Measurements from ENCODE around the gene CENPS.
"Not testable (repeated sequence)": the region's sequence is repeated elsewhere in the genome, so short reads cannot be mapped to it uniquely, and the experiment has no call there.

Gene CENPS

GRCh38 chr1:10430216-10431069 lies at the start of gene CENPS:
Gene CENPS (plus strand): TSS chr1:10430433. CDS start chr1:10430518, 85 bp downstream.
- peak; percentile 90 to 92 for DNase-seq (ENCODE audit: low read depth in 2 of 2)

GRCh38 chr1:10380594-10381275 lies 49.5 kb upstream of the CENPS start:
- DNase-seq (ENCODE audit: low read depth in 2 of 2) = no peak

- no peak for DNase-seq (ENCODE audit: low read depth in 2 of 2)
Observed at GRCh38 chr1:10383630-10384029, 46.6 kb upstream of the CENPS start.

- no peak for DNase-seq (ENCODE audit: low read depth in 2 of 2)
Observed at GRCh38 chr1:10384219-10384618, 46.0 kb upstream of the CENPS start.

- no peak for DNase-seq (ENCODE audit: low read depth in 2 of 2)
Observed at GRCh38 chr1:10386761-10387676, 43.2 kb upstream of the CENPS start.

- no peak for DNase-seq (ENCODE audit: low read depth in 2 of 2)
Observed at GRCh38 chr1:10387677-10388386, 42.4 kb upstream of the CENPS start.

- no peak for DNase-seq (ENCODE audit: low read depth in 2 of 2)
Observed at GRCh38 chr1:10388387-10388715, 41.9 kb upstream of the CENPS start.

GRCh38 chr1:10389271-10389973 lies 40.8 kb upstream of the CENPS start:
- DNase-seq (ENCODE audit: low read depth in 2 of 2) = no peak

GRCh38 chr1:10396870-10397269 lies 33.4 kb upstream of the CENPS start:
- no peak for DNase-seq (ENCODE audit: low read depth in 2 of 2)

- no peak for DNase-seq (ENCODE audit: low read depth in 2 of 2)
Observed at GRCh38 chr1:10398278-10398733, 31.9 kb upstream of the CENPS start.

GRCh38 chr1:10398734-10399443 lies 31.3 kb upstream of the CENPS start, which contains the start of gene PGD:
Gene PGD (plus strand): TSS chr1:10399064. CDS start chr1:10399118, 54 bp downstream.
- DNase-seq (ENCODE audit: low read depth in 2 of 2) = peak; percentile 96 to 99

GRCh38 chr1:10399444-10399941 lies 30.7 kb upstream of the CENPS start:
- DNase-seq (ENCODE audit: low read depth in 2 of 2) = no peak

GRCh38 chr1:10400013-10400412 lies 30.2 kb upstream of the CENPS start:
- DNase-seq (ENCODE audit: low read depth in 2 of 2) = no peak

GRCh38 chr1:10401281-10401680 lies 29.0 kb upstream of the CENPS start:
- no peak for DNase-seq (ENCODE audit: low read depth in 2 of 2)

- no peak for DNase-seq (ENCODE audit: low read depth in 2 of 2)
Observed at GRCh38 chr1:10402729-10403274, 27.4 kb upstream of the CENPS start.

GRCh38 chr1:10407201-10407600 lies 23.0 kb upstream of the CENPS start:
- DNase-seq (ENCODE audit: low read depth in 2 of 2) = no peak

GRCh38 chr1:10415211-10415930 lies 14.9 kb upstream of the CENPS start:
- no peak for DNase-seq (ENCODE audit: low read depth in 2 of 2)

GRCh38 chr1:10415967-10416366 lies 14.3 kb upstream of the CENPS start:
- DNase-seq (ENCODE audit: low read depth in 2 of 2) = not testable (repeated sequence)

- DNase-seq (ENCODE audit: low read depth in 2 of 2) = not testable (repeated sequence)
Observed at GRCh38 chr1:10418741-10419140, 11.5 kb upstream of the CENPS start.
